Mucosa of rectum (tissue), 2 donors: ENCODE measurements around the gene HKDC1.
"Not testable (repeated sequence)": the region's sequence is repeated elsewhere in the genome, so short reads cannot be mapped to it uniquely, and the experiment has no call there.

Experiments
- H3K27ac ChIP-seq, 2 donors: one replicate each; pipeline ENCODE4 v1.7.0; 2013; ENCODE audit warnings: inconsistent platforms in 2 of 2, low read depth in 2 of 2, low read length in 2 of 2
- H3K27me3 ChIP-seq, 2 donors: one replicate each; pipeline ENCODE4 v1.7.0; 2013; ENCODE audit warnings: low read length in 2 of 2; ENCODE audit not compliant: control insufficient read depth in 2 of 2, insufficient read depth in 2 of 2
- H3K36me3 ChIP-seq, 2 donors: one replicate each; pipeline ENCODE4 v1.7.0; 2013; ENCODE audit warnings: low read length in 2 of 2; ENCODE audit not compliant: control insufficient read depth in 2 of 2, insufficient read depth in 2 of 2
- H3K4me1 ChIP-seq, 2 donors: one replicate each; pipeline ENCODE4 v1.7.0; 2013; ENCODE audit warnings: low read length in 2 of 2, mild to moderate bottlenecking in 1 of 2; ENCODE audit not compliant: control insufficient read depth in 2 of 2, insufficient read depth in 2 of 2
- H3K4me3 ChIP-seq, 2 donors: one replicate each; pipeline ENCODE4 v1.7.0; 2013; ENCODE audit warnings: low read length in 2 of 2
- H3K9ac ChIP-seq, 2 donors: one replicate each; pipeline ENCODE4 v1.7.0; 2013; ENCODE audit warnings: low read length in 2 of 2, low read depth in 1 of 2, mild to moderate bottlenecking in 1 of 2
- H3K9me3 ChIP-seq, 2 donors: one replicate each; pipeline ENCODE4 v1.7.0; 2013; ENCODE audit warnings: low read length in 2 of 2; ENCODE audit not compliant: control insufficient read depth in 2 of 2
- donor health status: healthy.
- donor health status: Normal muscosa, but diverticular disease.

Gene HKDC1

DNA sequence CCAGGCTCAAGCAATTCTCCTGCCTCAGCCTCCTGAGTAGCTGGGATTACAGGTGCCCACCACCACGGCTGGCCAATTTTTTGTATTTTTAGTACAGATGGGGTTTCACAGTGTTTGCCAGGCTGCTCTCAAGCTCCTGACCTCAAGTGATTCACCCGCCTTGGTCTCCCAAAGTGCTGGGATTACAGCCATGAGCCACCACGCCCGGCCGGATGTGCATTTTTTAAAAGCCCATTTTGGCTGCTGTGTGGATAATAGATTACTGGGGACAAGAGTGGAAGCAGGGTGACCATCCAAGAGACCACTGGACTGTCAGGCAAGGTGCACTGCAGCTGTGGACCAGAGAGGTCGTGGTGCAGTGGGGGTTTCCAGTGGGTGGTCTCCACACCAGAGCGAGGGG, 21.4 kb downstream of the HKDC1 start:
- H3K9me3 ChIP-seq = no peaks in the 10 kb centered on the region
- no peak overlapping the region for H3K27ac ChIP-seq
- no peak overlapping the region for H3K4me3 ChIP-seq
- no peaks in the 10 kb centered on the region for H3K27me3 ChIP-seq
- H3K36me3 ChIP-seq = no peaks in the 10 kb centered on the region
- no peak overlapping the region for H3K9ac ChIP-seq
- no peaks in the 10 kb centered on the region for H3K4me1 ChIP-seq

DNA sequence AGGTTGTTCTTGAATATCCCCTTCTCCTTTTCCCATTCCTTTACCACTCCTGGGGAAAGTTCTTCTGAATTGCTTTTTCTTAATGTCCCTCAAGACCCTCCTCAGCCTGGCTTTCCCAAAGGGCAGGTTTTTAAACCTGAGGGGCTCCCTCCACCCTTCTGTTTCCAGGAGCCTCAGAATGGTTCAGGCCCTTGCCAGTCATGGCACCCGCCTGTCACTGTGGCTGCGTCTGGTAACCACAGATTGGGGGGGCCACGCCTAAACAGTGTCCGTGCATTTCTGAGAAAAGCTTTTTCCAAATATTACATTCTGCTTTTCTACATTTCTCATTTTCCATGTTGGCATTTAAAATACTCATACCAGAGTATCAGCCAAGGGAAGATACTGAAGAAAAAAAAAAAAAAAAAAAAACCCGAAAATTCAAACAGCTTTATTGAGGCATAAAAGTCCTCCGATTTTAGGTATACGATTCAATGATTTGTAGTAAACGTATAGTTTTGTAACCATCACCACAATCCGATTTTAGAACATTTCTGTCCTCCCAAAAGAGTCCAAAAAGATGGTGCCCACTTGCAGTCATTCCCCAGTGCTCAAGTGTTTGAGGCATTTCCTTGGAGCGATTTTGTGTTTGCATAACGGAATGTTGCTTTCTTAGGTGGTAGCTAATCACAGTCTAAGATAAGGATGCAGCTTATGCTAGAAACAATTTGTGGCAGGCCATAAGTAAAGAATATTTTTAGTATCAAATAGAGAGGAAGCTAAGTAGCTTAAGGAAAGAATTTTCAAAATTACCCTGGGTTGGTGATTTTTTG, 22.1 kb downstream of the HKDC1 start:
- H3K4me3 ChIP-seq = no peak overlapping the region
- H3K9ac ChIP-seq = no peak overlapping the region
- no peaks in the 10 kb centered on the region for H3K27me3 ChIP-seq
- no peaks in the 10 kb centered on the region for H3K4me1 ChIP-seq
- no peaks in the 10 kb centered on the region for H3K36me3 ChIP-seq
- H3K9me3 ChIP-seq = no peaks in the 10 kb centered on the region
- no peak overlapping the region for H3K27ac ChIP-seq

DNA sequence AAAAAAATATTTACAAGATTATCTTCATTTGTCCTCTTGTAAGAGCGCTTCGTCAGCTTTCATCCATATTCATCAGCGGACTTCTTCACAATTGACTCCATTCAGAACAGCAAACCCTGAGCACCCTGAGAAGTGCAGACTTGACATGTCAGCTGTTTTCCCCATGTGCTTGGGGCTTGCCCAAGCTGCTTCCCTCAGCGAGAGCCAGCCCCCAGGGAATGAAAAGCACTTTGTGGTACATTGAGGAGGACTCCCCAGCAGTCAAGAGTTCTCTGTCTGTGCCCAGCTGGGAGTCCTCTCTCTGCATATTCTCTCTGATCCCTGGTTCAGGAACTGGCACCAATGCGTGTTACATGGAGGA, 22.7 kb downstream of the HKDC1 start:
- no peaks in the 10 kb centered on the region for H3K36me3 ChIP-seq
- no peak overlapping the region for H3K4me3 ChIP-seq
- H3K27me3 ChIP-seq = no peaks in the 10 kb centered on the region
- no peaks in the 10 kb centered on the region for H3K4me1 ChIP-seq
- H3K9ac ChIP-seq = no peak overlapping the region
- no peaks in the 10 kb centered on the region for H3K9me3 ChIP-seq
- no peak overlapping the region for H3K27ac ChIP-seq

DNA sequence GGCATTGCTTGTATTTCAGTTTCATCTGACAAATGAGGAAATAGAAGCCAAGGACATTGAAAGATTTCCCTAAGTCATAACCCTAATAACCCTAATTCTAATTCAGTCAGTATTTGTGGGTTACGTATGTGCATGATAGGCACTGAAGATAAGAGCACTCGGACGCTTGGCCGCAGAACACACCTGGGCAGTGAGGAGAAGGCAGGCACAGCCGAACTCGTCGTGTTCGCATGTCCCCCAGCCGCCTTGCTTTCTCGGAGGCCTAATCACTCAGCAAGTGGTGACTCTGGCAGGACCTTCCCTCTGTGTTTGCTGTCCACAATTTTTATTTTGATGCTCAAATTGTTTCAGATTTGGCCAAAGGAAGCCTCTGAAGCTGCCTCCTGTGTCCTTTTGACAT, 23.7 kb downstream of the HKDC1 start:
- no peaks in the 10 kb centered on the region for H3K27me3 ChIP-seq
- no peaks in the 10 kb centered on the region for H3K4me1 ChIP-seq
- no peaks in the 10 kb centered on the region for H3K36me3 ChIP-seq
- H3K4me3 ChIP-seq = no peak overlapping the region
- H3K27ac ChIP-seq = no peak overlapping the region
- no peak overlapping the region for H3K9ac ChIP-seq
- H3K9me3 ChIP-seq = no peaks in the 10 kb centered on the region

DNA sequence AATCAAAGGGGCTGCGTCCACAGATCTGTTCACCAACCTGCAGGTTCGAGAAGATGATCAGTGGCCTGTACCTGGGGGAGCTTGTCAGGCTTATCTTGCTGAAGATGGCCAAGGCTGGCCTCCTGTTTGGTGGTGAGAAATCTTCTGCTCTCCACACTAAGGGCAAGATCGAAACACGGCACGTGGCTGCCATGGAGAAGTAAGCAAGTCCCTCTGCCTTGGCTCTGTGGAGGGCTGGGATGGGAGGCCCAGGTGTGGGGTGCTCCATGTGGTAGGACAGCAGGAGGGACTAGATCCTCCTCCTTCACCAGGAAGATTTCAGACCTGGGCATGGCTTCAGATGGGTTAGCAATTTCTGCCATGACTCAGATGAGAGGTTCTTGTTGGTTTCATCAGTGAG, 25.9 kb downstream of the HKDC1 start:
- no peaks in the 10 kb centered on the region for H3K4me1 ChIP-seq
- H3K4me3 ChIP-seq = no peak overlapping the region
- H3K9ac ChIP-seq = no peak overlapping the region
- no peaks in the 10 kb centered on the region for H3K36me3 ChIP-seq
- H3K27ac ChIP-seq = no peak overlapping the region
- no peaks in the 10 kb centered on the region for H3K27me3 ChIP-seq
- no peaks in the 10 kb centered on the region for H3K9me3 ChIP-seq

DNA sequence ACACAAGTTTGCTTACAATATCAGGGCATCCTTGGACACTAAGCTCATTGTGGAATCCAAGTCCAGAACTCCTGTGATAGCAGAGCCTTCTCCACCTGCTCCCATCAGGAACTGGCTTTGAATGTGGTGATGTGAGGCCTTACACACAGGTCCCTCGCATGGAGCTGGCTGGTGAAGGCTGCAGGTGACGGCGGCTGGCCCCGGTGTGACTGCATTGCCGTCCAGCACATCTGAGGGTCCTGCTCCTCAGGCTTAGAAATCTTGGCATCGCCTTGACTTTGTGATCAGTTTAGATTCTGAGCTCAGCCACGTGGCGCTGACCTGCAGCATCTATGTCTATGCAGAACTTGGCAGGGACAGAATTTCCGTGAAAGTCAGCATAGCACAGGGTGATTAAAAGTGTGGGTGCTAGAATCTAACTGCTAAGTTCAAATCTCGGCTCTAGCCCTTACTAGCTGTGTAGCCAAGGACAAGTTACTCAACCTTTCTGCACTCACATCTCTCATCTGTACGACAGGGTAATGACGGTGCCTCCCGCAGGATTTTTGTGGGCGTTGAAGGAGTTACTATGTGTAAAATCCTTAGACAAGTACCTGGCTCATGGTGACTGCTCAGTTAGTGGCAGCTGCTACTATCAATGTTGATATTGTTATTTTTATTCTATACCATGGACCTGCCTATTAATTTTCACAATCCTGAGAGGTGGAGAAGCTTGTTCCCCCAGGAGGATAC, 26.6 kb downstream of the HKDC1 start:
- H3K9ac ChIP-seq = no peak overlapping the region
- H3K4me3 ChIP-seq = no peak overlapping the region
- no peaks in the 10 kb centered on the region for H3K27me3 ChIP-seq
- no peaks in the 10 kb centered on the region for H3K36me3 ChIP-seq
- H3K4me1 ChIP-seq = no peaks in the 10 kb centered on the region
- H3K9me3 ChIP-seq = no peaks in the 10 kb centered on the region
- H3K27ac ChIP-seq = no peak overlapping the region

DNA sequence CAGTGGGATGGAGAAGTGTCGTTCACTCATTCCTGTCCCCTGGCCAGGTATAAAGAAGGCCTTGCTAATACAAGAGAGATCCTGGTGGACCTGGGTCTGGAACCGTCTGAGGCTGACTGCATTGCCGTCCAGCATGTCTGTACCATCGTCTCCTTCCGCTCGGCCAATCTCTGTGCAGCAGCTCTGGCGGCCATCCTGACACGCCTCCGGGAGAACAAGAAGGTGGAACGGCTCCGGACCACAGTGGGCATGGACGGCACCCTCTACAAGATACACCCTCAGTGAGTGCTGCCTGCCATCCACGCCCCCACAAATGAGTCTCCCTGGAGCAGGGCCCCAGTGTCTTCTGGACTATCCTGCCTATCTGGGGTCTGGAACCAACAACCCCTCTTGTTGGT, 27.2 kb downstream of the HKDC1 start:
- H3K9ac ChIP-seq = no peak overlapping the region
- no peaks in the 10 kb centered on the region for H3K36me3 ChIP-seq
- H3K27me3 ChIP-seq = no peaks in the 10 kb centered on the region
- no peak overlapping the region for H3K4me3 ChIP-seq
- H3K27ac ChIP-seq = no peak overlapping the region
- H3K4me1 ChIP-seq = no peaks in the 10 kb centered on the region
- no peaks in the 10 kb centered on the region for H3K9me3 ChIP-seq

DNA sequence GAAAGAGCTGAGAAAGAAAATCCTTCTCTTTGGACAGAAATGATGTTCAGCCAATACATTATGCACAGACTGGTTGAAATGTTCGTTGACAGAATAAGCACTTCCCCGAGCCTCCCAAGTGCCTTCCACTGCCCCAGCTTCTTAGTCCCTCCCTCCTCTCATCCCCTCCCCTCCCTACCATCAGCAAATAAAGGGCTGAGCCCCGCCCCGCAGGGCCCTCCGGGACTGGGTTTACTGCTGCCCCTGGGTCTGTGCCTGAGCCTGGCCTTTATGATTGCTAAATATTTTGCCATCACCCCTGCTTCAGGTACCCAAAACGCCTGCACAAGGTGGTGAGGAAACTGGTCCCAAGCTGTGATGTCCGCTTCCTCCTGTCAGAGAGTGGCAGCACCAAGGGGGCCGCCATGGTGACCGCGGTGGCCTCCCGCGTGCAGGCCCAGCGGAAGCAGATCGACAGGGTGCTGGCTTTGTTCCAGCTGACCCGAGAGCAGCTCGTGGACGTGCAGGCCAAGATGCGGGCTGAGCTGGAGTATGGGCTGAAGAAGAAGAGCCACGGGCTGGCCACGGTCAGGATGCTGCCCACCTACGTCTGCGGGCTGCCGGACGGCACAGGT, 28.1 kb downstream of the HKDC1 start:
- H3K9ac ChIP-seq = no peak overlapping the region
- no peak overlapping the region for H3K4me3 ChIP-seq
- no peaks in the 10 kb centered on the region for H3K9me3 ChIP-seq
- no peaks in the 10 kb centered on the region for H3K4me1 ChIP-seq
- no peaks in the 10 kb centered on the region for H3K27me3 ChIP-seq
- H3K36me3 ChIP-seq = no peaks in the 10 kb centered on the region
- H3K27ac ChIP-seq = no peak overlapping the region

DNA sequence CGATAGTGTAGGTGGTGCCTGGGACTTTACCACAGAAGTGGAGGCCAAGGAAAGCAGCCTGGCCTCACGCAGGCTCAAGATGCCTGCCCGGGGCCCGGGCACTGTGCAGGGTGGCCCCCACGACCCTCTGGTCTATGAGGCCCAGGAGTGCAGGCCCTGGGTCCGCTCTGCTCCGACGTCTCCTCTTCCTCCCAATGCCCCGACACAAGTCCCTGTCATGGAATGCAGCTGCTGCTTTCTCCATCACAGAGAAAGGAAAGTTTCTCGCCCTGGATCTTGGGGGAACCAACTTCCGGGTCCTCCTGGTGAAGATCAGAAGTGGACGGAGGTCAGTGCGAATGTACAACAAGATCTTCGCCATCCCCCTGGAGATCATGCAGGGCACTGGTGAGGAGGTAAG, 29.9 kb downstream of the HKDC1 start:
- Histone ChIP-seq H3K36me3 (no peaks in the 10 kb centered on the region), H3K27ac (no peak overlapping the region), H3K27me3 (no peaks in the 10 kb centered on the region), H3K9ac (no peak overlapping the region), H3K9me3 (no peaks in the 10 kb centered on the region), H3K4me1 (no peaks in the 10 kb centered on the region), H3K4me3 (no peak overlapping the region)

DNA sequence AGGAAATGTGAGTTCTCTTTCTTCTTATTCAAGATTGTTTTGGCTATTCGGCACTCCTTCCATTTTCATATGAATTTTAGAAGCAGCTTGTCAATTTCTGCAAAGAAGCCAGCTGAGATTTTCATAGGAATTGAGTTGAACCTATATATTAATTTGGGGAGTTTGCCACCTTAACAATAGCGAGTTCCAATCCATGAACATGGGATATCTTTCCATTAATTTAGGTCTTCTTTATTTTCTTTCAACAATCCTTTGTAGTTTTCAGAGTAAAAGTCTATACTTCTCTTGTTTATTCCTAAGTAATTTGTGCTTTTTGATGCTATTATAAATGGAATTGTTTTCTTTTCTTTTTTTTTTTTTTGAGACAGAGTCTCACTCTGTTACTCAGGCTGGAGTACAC, 31.3 kb downstream of the HKDC1 start:
- H3K4me1 ChIP-seq, H3K4me3 ChIP-seq, H3K27me3 ChIP-seq, H3K36me3 ChIP-seq, H3K27ac ChIP-seq, H3K9me3 ChIP-seq, H3K9ac ChIP-seq: not testable (repeated sequence)
